Ramos (cell line): ENCODE results near the gene RIPK4.
"Not testable (repeated sequence)": the region's sequence is repeated elsewhere in the genome, so short reads cannot be mapped to it uniquely, and the experiment has no call there.

Source experiments
- in situ Hi-C: fragments of 300-500 bp; cut with MboI; formaldehyde crosslinking; loops from one replicate; pipeline ENCODE4 v1.14.3; 2022; ENCODE audit warnings: low sequenced_read_pairs; ENCODE audit not compliant: unreplicated experiment

Gene RIPK4

DNA sequence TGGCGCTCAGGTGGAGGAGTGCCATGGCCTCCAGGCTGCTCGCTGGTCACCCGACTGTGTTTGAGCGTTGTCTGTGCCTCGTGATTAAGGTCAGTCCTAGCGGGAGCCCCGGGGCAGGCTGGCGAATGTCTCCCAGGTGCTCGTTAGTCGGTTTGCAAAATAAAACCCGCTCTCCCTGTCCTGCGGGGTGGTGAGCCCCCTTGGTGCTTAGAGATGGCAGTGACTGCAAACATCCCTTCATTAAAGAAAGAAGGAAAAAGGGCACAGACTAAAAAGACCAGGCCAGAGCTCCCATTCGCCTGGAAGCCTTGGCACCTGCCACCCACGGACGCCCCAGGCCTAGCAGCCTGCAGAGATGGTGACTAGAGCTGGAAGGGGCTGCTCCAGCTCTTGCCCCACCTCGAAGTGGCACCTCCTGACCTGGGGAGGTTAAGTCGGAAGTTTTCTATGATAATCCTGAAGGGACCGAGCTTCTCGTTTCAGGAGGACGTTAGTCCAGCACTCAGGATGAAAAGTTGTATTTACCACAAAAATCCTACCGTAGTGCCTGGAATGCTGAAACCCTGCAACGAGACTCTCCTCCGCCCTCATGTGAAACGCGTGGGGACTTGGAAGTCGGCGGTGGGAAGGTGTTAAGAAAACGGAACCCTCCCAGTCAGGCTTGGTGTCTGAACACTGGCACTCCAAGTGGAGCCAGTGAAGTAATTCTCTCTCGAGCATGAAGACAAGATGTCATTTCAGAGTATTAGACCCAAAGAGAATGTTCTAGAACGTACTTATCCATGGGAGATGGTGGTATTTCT is 24.6 kb downstream of the RIPK4 start:
- in situ Hi-C loops = no loop called here

DNA sequence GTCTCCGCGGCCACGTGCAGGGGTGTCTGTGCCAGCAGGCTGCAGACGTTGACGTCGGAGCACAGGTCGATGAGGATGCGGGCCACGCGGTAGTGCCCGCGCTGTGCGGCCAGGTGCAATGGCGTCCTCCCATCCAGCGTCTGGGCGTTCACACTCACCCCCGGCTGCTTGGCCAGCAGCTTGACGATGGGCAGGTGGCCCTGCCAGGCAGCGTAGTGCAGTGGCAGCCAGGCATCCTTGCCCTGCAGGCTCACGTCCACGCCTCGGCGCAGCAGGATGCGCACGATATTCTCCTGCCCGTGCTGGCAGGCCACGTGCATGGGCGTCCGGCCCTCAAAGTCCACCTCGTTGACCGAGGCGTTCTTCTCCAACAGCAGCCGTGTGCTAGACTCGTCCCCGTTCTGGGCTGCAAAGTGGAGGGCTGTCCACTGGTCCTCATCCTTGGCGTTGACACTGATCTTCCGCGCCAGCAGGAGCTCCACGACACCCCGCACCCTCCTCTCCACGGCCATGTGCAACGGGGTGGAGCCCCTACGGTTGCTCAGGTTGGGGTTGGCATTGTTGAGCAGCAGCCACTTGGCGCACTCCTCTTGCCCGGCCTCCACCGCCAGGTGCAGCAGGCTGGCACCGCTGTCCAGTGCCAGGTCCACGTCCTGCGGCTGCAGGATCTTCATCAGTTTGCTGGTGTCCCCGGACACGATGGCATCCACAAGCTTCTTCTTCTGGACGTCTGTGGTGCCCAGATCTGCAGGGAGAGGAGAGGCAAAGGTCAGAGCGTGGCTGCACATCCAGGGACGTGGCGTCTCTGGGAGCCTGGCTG is 25.4 kb downstream of the RIPK4 start:
- in situ Hi-C loops = no loop called here

DNA sequence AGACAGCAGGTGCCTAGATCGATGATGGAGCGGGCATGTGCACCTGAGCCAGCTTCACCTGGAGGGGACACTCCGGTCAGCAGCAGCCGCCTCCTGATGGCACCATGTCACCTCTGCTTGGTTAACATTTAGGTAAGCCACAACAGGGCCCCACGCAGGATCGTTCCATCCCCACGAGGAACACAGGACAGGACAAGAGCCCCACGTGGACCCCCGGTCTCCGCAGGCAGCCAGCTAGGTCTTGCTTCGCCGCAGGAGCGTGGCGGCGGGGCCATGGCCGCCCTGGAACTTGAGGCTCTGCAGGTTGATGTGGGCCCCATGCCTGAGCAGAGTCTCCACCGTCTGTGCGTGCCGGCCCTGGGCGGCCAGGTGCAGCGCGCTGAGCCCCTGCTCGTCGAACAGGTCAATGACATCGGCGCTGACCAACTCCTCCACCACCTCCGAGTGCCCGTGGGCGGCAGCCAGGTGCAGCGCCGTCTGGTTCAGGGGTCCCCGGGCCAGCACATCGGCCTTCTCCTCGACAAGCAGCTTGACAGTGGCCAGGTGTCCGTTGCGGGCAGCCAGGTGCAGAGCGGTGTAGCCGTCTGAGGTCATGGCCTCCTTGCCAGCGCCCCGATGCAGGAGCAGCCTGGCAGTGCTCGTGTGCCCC is 26.1 kb downstream of the RIPK4 start:
- in situ Hi-C loops = no loop called here

DNA sequence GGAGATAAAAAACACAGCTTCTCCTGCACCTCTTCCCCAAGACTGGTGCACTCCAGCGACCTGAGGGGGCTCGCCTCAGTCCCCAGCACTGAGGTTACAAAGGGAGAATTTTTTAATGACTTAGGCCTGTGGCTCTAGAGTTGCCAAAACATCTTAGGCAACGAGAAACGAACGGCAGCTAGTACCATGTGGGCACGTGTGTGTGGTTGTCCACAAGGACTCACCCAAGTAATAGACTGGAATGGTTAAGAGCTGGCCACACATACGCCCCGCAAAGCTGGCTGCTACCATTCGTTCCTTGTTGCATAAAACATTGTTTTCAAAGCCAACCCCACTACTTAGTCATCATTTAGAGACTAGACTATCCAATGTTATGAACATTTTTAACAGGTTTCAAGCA is 26.9 kb downstream of the RIPK4 start:
- in situ Hi-C loops = no loop called here

DNA sequence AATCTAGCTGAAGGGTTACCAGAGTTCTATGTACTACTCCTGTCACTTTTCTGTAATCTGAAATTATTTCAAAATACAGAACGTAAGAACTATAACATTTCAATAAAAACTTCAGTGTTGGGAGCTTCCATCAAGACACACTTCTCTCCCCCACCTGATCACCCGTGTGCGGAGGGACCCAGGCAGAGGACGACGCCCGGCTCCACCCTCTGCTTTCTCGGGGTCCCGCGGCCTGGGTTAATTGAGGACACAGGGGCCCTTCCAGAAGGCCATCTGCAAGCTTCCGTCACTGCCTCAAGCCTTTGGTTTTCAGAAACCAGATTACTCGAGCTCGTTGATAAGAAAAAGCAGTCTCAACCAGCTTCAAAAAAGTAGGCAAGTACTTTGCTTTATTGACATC is 27.8 kb downstream of the RIPK4 start:
- in situ Hi-C loops = no loop called here

DNA sequence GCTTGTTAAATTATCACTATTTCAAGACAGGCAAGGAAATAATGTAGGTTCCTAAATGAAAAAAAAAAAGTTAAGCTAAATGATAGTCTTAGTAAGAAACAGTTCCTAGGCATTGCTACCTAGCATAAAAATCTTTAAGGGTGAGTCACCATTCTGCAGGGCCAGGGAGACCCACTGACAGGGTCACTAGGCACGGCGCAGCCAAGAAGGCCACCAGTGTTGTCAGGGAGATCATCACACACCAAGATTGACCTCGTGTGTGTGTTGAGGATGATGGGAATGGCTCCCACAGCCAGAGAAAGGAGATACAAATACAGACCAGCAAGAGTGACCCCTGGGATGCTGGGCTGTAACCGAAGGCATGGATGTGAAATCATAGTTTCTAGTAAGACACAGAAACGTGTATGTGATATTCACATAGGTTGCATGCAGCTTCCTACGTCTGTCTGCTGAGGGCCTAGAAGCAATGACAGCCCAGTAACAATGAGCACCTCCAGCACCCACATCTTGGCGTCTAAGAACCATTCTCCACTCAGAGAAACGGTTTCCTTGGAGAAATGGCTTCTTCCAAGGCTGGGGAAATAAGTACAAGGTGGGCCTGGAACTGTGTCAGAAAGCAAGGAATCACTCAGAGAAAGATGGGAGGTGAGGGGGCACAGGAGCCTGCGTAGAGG is 29.1 kb downstream of the RIPK4 start:
- in situ Hi-C loops = no loop called here

DNA sequence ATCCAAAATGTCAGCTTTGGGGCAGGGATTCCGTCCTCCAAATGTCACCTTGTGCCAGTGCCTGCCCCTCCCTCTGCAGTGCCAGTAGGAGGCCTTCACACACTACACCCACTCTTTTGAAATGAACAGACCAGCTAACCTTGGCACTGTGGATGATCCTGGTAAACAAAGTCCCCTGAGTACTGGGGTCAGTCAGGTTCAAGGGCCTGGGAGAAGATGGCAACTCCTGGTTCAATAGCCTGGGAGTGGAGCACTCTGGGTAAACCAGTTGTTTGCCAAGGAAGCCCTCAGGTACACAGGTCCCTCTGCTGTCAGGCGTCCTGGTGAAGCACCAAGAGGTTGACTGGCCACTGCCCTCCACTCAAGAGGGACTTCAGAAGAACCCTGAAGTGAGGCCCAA is 30.4 kb downstream of the RIPK4 start:
- in situ Hi-C loops = no loop called here

DNA sequence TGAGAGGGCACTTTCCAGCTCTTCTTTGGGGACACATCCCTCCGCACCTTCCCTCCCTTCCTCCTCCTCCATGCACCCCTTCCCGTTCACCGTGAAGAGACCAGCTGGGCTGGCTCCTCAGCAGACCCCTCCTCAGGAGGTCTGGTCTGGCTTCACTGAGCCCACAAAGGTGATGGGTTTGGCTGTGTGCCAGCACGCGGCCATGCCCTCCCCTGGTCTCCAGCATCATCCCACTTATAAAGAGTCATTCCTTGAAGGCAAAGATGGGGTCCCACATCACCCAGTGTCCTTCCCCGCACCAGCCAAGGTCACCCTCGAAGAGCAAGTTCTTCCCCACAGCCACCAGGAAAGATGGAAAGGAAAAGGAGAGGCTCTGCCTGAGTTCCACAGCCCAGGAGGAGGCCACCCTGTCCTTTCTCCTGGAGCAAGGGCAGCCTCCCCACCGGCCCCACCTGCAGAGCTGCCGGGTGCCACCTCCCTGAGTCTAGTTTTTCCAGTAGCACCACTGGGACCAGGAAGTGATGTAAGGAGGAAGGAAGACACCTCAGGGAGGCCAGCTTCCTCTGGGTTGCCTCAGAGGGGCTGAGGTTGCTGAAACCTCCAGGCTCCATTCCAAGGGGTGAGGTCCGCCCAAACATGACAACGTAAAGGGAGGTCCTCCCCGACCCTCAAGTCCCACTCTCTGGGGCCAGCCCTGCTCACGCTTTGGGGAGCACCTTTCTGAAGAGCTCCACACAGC is 32.7 kb downstream of the RIPK4 start:
- in situ Hi-C loops = no loop called here

DNA sequence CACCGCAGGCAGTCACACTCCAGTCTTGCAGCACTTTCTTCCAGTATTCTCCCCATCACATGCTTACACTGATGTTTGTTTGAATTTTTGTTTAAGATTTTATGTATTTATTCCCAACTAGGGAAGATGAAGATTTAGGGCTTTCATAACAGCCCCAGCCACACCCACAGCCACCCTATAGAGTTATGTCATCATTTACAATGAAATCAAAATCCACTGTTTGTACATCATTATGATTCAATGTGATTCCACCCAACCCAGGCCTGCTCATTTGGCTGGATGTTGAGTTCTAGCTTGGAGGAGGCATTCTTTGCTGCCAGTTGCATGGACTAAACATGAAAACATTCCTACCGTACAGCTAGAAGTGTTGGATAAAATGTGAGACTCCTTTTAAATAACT is 35.8 kb downstream of the RIPK4 start:
- in situ Hi-C loops = no loop called here

DNA sequence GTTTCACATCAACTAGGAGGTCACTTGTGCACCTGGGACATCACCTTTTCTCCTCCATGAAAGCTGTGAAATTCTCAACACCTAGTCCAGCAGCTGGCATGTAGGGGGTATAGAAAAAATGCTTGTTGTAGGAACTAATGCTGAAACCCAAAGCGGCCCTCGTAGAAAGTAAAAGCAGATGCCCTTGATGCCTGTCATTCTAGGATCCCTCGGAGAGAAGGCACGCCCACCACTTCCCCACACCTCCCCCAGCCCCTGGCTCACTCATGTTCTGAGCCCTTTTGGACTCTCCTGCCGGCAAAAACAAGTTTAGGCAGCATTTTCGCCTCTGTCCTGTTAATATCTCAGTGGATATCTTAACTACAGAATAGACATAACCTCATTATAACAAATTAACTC is 36.5 kb downstream of the RIPK4 start:
- in situ Hi-C loops = no loop called here

DNA sequence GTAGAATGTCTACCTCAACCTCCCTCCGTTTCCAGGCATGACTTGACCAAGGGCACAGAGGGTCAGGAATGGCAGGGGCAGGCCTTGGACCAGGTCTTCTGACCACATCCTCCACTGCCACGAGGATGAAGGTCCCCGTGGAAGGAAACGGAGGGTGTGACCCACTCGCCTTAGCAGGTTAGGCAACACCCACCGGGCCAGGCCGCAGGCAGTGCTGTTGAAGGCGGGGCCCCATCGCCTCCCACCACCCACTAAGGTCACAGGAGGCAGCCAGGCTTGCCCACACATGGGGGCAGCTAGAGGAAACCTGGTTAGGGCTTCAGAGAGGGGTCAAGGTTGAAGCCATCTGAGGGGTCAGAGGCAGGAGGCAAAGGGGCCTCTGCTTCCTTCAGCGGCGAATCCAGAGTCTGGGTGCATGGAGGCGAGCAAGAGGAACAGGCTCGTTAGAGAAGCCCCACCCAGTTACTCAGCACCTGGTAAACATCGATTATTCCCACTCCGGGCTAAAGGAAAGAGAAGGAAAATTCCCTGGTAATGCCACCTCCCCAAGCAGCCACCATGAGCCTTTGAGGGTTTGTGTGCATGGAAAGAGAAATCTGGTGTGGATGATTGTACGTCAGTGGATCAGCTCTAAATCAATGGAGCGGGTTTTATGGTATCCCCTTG is 37.0 kb downstream of the RIPK4 start:
- in situ Hi-C loops = no loop called here

DNA sequence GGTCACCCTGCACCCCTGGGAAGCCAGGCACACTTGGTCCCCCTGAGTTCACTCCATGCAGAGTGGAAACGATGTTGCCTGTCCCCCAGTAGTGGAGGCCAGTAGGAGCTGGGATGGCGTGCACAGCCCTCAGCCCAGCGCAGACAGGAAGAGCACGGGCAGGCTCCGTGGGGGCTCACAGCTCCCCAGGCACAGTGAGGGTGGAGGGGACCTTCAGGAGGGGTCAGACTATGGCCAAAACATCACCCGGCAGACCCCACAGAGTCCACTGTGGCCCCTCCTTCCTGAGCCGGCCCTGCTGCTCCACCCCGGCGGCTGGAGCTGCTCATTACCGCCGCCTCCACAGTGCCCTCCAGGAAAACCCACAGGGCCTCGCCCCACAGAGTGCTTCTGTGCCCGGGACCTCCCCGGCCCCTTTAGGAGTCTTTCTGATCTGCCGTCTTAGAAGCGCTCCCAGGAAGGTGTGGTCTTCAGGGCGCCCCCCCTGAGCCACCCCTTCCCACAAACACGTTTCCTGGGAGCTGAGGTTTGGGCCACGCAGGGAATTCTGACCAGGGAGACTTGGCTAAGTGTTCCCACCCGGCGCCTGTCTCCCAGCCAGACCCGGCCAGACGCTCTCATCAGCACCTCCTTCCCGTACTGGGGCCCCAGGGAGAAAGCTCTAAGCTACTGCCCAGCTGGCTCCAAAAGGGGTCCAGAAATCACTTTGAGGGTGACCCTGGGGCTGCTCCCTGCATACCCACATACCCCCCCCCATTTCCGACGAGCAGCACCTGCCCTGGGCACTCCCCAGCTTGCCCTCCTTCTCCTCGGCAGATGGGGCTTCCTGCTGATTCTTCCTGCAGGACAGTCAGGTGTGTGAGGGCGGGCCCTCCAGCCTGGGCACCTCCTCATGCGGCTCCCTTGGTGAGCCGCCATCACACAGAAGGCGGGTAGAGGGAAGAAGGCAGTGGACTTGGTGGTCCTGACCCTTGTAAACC is 38.8 kb downstream of the RIPK4 start:
- in situ Hi-C loops = no loop called here

DNA sequence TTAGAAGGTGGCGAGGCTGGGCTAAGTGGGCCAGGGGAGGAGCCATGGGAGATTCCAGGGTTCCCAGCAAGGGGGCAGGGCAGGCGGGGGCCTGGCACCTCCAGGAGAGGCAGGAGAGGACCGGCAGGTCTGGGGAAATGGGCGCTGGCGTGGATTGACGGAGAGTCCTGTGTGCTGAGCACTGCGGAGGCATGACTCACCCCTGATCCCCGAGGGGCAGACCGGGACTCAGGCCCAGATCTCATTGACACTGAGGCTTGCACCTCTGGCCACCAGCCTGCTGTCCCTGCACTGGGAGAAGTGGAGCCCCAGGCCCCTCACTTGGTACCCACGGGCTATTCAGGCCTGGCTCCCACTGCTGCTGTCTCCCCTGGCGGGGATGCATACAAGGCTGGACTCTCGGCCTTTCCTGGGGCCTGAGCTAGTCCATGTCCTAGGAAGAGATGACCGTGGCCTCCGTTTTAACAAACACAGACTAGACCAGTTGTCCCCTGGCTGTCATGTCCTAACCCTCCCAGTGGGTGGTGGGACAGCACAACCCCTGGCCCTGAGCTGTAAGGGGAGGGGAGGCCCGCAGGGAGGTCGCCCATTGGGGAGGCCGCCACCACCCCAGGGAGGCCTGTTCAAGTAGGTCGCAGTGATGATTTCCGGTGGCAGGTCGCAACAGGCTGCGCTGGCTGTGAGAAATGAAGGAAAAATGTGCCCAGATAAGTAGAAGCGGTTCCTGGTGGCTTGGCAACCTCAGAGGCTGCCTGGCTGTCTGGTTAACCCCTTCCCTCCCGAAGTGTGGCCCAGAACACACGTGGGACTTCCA is 39.7 kb downstream of the RIPK4 start:
- in situ Hi-C loops = no loop called here

DNA sequence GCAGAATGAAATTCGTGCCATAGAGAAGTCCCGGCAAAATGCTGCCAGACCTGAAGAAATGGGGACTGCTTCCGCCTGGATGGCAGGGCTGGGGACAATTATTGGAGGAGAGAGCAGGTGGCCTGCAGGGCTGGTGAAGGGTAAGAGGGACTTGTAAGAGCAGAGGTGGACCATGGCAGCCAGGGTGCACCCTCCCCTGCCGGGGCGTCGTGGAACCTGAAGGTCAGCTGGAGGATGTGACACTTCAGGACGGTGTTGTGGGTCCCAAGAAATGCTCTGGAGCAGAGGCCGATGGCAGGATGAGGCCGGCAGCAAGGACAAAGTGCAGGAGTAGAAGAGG is 40.3 kb downstream of the RIPK4 start:
- in situ Hi-C loops = no loop called here

DNA sequence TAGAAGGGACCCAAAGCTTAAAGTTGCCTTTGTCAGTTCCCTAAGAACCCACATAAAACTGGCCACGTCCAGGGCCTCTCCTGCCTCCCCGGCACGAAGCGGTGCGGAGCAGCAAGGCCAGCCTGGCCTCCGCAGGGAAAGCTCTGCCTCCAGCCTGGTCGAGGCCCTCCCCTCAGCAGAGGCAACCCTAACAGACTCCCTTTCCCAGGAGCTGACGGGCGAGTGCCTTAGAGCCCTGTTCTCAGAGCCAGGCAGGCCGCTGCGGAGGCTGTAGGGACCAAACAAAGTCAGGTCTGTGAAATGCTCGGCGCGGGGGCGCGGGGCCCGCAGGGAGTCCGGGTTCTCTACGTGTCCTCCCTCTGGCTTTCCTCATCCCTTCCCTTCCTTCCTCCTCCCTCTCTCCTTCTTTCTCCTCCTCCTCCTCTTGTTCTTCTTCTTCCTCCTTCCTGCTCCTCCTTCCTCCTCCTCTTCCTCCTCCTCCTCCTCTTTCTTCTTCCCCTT is 40.7 kb downstream of the RIPK4 start:
- in situ Hi-C loops = no loop called here

DNA sequence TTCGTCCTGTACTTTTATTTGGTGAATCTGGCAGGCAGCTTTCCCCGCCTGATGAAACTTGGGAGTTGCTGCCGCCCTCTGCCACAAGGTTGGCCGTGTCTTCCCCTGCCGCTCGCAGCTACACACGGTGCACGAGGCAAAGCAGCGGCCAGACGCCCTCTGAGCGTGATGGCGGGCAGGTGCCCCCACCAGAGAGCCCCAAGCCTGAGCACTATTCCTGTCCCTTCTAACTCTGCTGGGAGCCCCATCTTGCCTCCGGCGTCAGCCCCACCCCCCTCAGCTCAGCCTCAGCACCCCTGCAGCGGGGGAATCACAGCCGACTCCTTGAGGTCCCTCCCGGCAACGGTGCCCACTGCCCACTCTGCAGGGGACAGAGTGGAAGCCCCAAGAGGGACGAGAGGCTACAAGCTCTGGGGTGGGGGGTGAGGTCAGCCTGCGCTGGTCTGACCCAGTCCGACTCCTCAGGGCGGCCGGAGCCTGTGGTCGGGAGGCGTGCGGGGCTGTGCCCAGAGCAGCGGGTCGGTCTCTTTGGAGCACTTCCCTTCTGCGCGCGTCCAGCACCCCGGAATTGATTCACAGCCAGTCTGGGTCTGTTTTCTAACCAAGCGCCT is 41.3 kb downstream of the RIPK4 start:
- in situ Hi-C loops = no loop called here

DNA sequence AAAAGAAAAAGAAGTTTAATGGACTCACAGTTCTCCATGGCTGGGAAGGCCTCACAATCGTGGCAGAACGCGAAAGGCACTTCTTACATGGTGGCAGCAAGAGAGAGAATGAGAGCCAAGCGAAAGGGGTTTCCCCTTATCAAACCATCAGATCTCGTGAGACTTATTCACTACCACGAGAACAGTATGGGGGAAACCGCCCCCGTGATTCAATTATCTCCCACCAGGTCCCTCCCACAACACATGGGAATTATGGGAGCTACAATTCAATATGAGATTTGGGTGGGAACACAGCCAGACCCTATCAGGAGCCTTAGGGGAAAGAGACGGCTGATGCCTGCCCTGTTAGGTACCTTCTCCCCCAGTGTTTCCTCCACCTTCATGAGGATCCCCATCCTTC is 43.0 kb downstream of the RIPK4 start:
- in situ Hi-C loops = not testable (repeated sequence)
